K562 (cell line): ENCODE measurements around the gene TMEM143. TPM values are rescaled to one million over a fixed set of nuclear protein-coding genes. Genes with fewer than 3 reads are reported as not detected.

Source experiments
- ATF1 ChIP-seq, 2 experiments: fragments of 450-650 bp in 1 of 2; IDR thresholded peaks; 2 replicates each; pipeline ENCODE4 v1.6.1; 2016; ENCODE audit warnings: missing compliant biosample characterization in 1 of 2, missing genetic modification characterization in 1 of 2
- E4F1 ChIP-seq: fragments of 250-450 bp; sonication (Bioruptor Pico); IDR thresholded peaks from 2 replicates; pipeline ENCODE4 v1.5.0; 2021; ENCODE audit warnings: mild to moderate bottlenecking, borderline replicate concordance
- ETS1 ChIP-seq: conservative IDR thresholded peaks from 2 replicates; pipeline ENCODE4 v1.6.1; 2011; ENCODE audit warnings: low read depth, mild to moderate bottlenecking, low read length; ENCODE audit not compliant: control insufficient read depth
- ETS2 ChIP-seq: IDR thresholded peaks from 2 replicates; pipeline ENCODE4 v1.6.1; 2016; ENCODE audit warnings: borderline replicate concordance, missing genetic modification characterization, mild to moderate bottlenecking, moderate library complexity, missing compliant biosample characterization; ENCODE audit not compliant: poor library complexity, severe bottlenecking
- GTF2B ChIP-seq: IDR thresholded peaks from 2 replicates; pipeline ENCODE4 v1.6.1; 2011; ENCODE audit not compliant: insufficient read length; ENCODE audit errors: extremely low read depth
- HNRNPH1 ChIP-seq: fragments of 200-400 bp; formaldehyde crosslinking; optimal IDR thresholded peaks from 2 replicates; pipeline ENCODE3; 2017; ENCODE audit warnings: low read depth, mild to moderate bottlenecking, low read length, moderate library complexity
- NFIC ChIP-seq: fragments of 450-650 bp; IDR thresholded peaks from 2 replicates; pipeline ENCODE4 v1.6.1; 2017; ENCODE audit warnings: mild to moderate bottlenecking, inconsistent platforms
- NR2F6 ChIP-seq: fragments of 450-650 bp; formaldehyde crosslinking; IDR thresholded peaks from 2 replicates; pipeline ENCODE4 v1.4.0; 2020; ENCODE audit warnings: mild to moderate bottlenecking
- ZNF384 ChIP-seq: IDR thresholded peaks from 2 replicates; pipeline ENCODE4 v1.6.1; 2012; ENCODE audit warnings: low read depth, low read length, improper control_type of control experiment
- polyA plus RNA-seq, 8 experiments: library from polyadenylated mRNA; depleted of rRNA in 4 of 8; stranded (reverse) in 5 of 8; unstranded in 3 of 8; fragments of >200 nt; fragmentation: Nextera tagmentation in 2 of 8; fragmentation: Illumina TruSeq in 1 of 8; extraction: Ambion mirVana in 2 of 8; extraction: Trizol in 1 of 8; gene quantifications; 2 replicates each; pipeline versions ENCODE4 v1.2.1 to v1.2.3, GENCODE V29; 2011 to 2014; ENCODE audit warnings: inconsistent platforms in 1 of 8, missing spikeins in 1 of 8
- total RNA-seq, 7 experiments: library from RNA; depleted of rRNA in 6 of 7; stranded (reverse); fragments of >200 nt in 6 of 7; fragmentation: Illumina TruSeq in 2 of 7; extraction: Trizol in 2 of 7; gene quantifications; 2 replicates each; pipeline versions ENCODE4 v1.2.1 to v1.2.3, GENCODE V29; 2011 to 2021; ENCODE audit warnings: low replicate concordance in 1 of 7
- TF ChIP-seq, protein P1 (sequence below): sonication (generic); formaldehyde crosslinking; IDR thresholded peaks from 2 replicates; pipeline ENCODE4 v1.8.1; 2023; ENCODE audit warnings: mild to moderate bottlenecking, missing genetic modification reagents, moderate library complexity
- TF ChIP-seq, protein P2 (sequence below), 3 experiments: fragments of 200-800 bp in 1 of 3; fragments of 250-450 bp in 1 of 3; fragments of 450-650 bp in 1 of 3; sonication (Bioruptor Pico) in 1 of 3; sonication (Bioruptor generic) in 1 of 3; formaldehyde crosslinking in 1 of 3; IDR thresholded peaks; 2 replicates each; pipeline versions ENCODE4 v1.6.1 to v1.8.0; 2016 to 2022; ENCODE audit warnings: mild to moderate bottlenecking in 2 of 3, missing genetic modification characterization in 2 of 3, missing compliant biosample characterization in 1 of 3, moderate library complexity in 1 of 3
- TF ChIP-seq, protein P3 (sequence below): sonication (generic); formaldehyde crosslinking; IDR thresholded peaks from 2 replicates; pipeline ENCODE4 v1.8.0; 2022; ENCODE audit warnings: mild to moderate bottlenecking, missing genetic modification reagents

The TMEM143 gene
- total and polyA plus RNA-seq, 9 of the 15 experiments (the other 6 are each of a cell fraction or from before 2014, with no cell fraction given): 0.66 to 8.8 (median 4.3) TPM

GRCh38 chr19:48400018-48400742 is 36.4 kb upstream of the TMEM143 start (continued):
- TF ChIP-seq E4F1 (no peak), GTF2B (no peak), ETS1 (no peak), ETS2 (tag) (no peak), HNRNPH1 (no peak), ZNF384 (no peak), NR2F6 (CRISPR knock-in tag) (no peak), NFIC (no peak), ATF1 (CRISPR knock-in tag; IDR thresholded peaks at IDR 0.05) (no peak), ATF1 (tag; IDR thresholded peaks at IDR 0.05) (peak; percentile 55; the same call in 1 of the 2 replicates)
- TF ChIP-seq, protein P1, sequence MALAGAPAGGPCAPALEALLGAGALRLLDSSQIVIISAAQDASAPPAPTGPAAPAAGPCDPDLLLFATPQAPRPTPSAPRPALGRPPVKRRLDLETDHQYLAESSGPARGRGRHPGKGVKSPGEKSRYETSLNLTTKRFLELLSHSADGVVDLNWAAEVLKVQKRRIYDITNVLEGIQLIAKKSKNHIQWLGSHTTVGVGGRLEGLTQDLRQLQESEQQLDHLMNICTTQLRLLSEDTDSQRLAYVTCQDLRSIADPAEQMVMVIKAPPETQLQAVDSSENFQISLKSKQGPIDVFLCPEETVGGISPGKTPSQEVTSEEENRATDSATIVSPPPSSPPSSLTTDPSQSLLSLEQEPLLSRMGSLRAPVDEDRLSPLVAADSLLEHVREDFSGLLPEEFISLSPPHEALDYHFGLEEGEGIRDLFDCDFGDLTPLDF (CRISPR knock-in tag): 0 out of 2 replicates have a peak, but pooled peaks have one; percentile 18
- TF ChIP-seq, protein P2, sequence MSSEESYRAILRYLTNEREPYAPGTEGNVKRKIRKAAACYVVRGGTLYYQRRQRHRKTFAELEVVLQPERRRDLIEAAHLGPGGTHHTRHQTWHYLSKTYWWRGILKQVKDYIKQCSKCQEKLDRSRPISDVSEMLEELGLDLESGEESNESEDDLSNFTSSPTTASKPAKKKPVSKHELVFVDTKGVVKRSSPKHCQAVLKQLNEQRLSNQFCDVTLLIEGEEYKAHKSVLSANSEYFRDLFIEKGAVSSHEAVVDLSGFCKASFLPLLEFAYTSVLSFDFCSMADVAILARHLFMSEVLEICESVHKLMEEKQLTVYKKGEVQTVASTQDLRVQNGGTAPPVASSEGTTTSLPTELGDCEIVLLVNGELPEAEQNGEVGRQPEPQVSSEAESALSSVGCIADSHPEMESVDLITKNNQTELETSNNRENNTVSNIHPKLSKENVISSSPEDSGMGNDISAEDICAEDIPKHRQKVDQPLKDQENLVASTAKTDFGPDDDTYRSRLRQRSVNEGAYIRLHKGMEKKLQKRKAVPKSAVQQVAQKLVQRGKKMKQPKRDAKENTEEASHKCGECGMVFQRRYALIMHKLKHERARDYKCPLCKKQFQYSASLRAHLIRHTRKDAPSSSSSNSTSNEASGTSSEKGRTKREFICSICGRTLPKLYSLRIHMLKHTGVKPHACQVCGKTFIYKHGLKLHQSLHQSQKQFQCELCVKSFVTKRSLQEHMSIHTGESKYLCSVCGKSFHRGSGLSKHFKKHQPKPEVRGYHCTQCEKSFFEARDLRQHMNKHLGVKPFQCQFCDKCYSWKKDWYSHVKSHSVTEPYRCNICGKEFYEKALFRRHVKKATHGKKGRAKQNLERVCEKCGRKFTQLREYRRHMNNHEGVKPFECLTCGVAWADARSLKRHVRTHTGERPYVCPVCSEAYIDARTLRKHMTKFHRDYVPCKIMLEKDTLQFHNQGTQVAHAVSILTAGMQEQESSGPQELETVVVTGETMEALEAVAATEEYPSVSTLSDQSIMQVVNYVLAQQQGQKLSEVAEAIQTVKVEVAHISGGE (CRISPR knock-in tag; IDR thresholded peaks at IDR 0.05): no peak
- TF ChIP-seq, protein P3, sequence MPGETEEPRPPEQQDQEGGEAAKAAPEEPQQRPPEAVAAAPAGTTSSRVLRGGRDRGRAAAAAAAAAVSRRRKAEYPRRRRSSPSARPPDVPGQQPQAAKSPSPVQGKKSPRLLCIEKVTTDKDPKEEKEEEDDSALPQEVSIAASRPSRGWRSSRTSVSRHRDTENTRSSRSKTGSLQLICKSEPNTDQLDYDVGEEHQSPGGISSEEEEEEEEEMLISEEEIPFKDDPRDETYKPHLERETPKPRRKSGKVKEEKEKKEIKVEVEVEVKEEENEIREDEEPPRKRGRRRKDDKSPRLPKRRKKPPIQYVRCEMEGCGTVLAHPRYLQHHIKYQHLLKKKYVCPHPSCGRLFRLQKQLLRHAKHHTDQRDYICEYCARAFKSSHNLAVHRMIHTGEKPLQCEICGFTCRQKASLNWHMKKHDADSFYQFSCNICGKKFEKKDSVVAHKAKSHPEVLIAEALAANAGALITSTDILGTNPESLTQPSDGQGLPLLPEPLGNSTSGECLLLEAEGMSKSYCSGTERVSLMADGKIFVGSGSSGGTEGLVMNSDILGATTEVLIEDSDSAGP (CRISPR knock-in tag): no peak
